Hematopoietic multipotent progenitor cell treated with erythropoietin and hydrocortisone succinate and interleukin-3 and kit ligand, for 17 days (in vitro differentiated cells): ENCODE results near the gene SVIL.
"Not testable (repeated sequence)": the region's sequence is repeated elsewhere in the genome, so short reads cannot be mapped to it uniquely, and the experiment has no call there.

Experiments
- DNase-seq: peaks from one replicate; pipeline ENCODE4 v3.0.0-alpha.2; 2015; ENCODE audit warnings: low spot score

SVIL gene

DNA sequence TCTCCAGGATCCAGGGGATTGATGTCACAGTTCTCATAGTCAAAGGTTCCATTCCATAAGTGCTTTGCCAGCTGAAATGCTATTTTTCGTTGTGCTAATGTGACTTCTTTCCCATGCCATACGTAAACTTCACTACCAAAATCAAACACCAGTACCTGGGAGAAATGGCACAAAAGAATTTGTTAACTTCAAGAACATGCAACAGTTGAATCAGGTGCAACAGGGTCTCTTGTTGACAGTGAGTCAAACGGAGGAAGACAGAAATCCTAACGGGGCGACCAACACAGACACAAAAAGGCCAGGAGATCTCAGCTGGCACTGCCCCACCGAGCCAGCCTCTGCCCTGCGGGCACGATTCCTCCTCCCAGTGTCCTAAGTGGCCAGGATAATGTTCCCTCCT lies 150.1 kb downstream of the SVIL start:
- DNase-seq: not testable (repeated sequence)

DNA sequence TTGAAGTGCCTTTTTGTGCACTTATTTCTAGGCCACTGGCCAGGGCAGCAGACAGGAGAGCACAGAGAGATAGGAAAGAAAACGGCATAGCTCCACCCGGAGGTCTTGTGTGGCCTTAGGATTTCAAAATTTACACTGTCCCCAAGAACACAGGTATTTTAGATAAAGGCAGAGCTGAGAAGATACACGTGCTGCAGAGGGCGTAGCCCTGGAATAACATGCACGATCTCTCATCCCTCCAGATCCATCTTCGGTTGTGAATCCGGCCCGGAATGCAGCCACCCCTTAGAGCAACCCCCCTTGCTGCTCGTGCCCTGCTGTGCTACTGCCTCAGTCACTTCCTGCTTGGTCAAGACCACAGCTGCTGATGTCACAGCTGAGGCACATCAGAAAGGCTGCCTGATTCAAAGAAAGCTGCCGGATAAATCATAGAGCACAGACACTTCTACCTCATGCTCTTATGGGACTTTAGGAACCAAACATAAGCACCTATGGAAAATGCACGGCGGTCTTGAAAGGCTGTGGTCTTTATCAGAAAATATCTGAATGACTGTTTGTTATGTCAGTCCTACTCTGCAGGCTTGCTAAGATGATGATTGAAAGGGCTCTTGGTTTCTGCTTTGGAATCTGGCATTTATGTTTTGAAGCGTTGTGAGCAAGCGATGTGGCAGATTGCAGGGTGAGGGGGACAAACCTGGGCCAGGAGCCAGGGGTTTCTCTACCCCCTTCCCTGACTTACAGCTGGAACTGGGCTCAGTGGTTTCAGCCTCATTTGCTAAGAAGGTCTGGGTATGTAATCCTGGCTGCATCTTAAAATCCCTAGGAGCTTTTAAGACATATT lies 152.0 kb downstream of the SVIL start:
- DNase-seq: no peak

DNA sequence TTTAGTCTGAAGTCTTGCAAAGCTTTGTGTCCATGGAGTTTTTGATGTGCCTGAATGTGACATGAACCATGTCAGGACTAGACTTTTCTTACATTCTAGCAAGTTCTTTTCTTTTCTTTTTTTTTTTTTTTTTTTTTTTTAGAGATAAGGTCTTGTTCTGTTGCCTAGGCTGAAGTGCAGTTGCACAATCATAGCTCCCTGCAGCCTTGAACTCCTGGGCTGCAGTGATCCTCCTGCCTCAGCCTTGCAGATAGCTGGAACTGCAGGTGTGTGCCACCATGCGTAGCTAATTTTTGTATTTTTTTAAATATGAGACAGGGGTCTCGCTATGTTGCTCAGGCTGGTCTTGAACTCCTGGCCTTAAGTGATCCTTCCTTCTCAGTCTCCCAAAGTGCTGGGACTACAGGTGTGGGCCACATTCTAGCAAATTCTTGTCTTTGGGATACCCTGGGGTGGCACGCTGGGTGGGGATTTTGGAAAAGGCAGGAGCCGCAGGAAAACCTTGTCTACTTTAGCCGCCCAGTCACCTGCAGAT lies 152.8 kb downstream of the SVIL start:
- DNase-seq: no peak

DNA sequence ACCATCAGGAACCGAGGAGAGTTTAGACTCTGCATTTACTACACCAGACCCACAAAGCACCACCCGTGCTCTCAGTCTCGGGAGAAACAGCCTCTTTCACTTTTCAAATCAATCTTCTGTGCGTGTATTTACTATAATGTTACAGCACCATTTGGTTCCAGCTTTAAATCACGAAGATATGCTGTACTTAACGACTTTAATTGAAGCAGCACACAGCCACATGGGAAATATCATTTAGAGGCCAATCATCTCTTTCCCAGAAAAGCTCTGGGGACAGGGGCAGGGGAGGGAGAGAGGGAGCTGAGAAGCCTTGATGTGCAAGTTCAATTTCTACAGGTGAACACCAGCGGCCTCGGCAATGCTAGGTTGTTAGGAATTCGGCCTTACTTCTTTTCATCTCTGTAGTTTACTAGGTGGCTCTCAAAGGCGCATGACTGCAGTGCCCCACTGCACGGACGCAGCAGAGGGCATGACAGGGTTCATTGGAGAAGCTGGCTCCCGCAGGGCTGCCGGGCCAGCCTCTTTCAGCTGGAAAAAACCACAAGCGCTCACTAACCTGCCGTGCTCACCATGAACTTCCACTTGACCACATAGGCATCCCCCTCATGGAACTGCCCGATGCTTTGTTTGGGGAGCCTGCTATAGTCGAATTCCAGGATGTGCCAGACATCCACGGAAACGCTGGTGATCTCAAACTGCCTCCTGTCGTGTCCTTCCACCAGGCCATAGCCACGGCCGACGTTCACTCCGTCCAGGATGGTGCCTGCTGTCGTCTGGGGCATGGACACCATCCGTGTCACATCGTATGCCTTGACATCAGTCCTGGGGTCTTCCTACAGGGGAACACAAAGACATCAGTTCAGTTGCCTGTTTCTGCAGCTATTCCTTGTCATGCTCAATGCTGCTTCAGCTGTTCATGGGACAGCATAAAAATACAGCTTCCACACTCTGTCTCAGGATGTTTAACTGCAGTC lies 154.5 kb downstream of the SVIL start:
- no peak for DNase-seq

DNA sequence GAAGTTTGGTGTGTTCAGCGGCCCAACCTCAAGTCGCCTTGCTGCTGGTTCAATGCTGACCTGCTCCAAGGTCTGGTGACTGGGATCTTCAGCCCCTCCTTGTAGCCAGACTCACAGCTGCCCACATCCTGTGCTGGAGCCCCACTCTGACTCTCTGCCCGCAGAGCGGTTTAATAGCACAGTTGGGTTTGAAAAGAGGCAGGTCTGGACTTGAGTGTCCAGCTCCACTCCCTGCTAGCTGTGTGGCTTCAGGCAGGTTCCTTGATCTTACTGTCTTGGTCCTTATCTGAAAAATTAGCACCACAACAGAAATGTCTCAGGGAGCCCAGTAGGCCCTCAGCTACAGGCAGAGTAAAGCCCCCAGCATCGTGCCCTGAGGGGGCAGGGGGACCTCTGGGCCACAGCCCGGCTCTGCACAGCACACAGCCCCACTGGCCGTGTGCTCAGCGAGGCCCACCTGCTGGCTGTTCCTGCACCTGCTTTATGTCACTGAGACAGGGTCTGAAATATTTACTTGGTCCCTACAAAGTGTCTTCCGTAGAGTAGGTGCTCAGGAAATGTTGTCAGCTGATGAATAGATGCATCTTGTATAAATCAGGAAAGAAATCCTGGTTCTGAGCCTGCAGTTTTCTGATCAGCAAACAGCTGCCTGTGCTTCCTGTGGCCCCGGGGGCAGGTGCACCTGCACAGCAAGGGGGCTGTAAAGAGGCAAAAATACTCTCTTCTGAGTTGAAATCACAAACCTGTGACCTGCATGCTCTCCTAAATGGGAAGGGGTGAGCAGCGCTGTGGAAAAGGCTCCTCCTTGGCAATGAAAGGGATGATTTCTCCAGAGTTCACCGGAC lies 155.5 kb downstream of the SVIL start:
- no peak for DNase-seq

DNA sequence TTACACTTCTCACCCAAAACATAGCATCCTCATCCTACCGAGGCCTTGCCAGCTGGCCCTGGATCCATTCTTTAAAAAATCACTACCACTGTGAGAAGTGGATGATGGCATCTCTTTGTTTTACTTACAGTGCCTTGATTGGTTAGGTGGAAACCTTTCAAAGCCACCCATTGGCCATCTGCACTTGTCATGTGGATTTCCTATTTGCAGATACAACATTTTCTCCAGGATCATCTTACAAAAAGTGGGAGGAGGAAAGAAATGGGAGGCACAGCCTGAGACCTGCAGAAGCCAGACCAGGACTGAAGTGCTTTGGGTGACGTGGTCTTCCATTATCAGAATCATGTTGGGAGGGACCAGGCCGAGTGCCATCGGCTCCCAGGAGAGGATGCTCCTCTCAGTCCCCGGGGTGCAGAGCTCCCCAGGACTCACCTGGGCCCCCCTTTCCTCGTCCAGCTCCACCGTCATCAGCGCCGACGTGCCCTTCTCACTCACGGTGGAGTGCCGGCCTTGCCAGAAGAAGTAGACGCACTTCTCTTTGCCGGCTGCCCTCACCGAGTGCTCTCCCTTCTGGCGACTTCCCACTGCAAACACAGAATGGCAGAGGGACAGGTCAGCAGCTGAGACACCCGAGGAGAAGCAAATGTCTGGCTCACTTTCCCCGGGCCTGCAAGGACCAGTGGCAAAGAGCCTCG lies 161.2 kb downstream of the SVIL start:
- no peak for DNase-seq

DNA sequence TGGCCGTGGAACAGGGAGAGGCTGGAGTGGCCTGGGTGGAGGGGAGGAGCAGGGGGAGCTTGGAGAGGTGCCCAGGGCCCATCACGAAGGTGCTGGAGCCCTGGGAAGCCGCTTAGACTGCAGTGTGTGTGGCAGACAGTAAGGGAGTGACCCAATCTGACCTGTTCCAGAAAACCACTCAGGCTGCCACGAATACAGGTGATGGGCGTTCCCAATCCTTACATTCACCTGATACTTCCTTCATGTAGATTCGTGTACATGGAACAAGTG lies 161.7 kb downstream of the SVIL start:
- no peak for DNase-seq

DNA sequence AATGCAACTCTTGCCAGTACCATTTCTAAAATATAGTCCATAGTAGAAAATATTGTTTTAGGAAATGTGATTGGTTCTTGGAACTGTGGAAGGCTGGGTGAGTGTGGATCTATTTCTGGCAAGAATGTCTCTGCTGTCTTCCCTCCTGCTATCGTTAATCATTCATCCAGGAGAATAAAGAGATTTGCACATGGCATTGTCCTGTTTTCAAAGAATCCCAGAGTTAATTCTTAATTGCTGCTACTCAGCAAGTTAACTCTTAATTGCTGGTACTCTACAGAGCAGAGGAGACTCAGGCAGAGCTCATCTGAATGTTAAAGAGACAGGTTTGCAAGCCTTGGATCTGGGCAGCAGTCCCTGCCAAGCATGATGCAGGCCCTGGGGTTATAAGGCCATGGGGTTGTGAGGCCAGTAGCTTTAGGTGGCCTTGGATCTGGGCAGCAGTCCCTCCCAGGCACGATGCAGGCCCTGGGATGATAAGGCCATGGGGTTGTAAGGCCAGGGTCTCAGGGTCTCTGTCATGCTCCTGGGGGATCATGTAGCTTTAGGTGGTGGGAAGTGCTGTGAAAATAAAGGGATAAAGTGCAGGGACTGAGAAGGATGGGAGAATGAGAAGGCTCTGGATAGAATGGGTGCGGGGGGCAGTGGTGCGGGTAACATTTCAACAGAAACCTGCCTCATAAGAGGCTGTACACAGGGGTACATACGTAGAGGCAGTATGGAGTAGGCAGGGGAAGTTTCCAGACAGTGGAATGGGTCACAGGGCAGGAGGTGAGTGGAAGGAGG lies 162.3 kb downstream of the SVIL start:
- DNase-seq: no peak

DNA sequence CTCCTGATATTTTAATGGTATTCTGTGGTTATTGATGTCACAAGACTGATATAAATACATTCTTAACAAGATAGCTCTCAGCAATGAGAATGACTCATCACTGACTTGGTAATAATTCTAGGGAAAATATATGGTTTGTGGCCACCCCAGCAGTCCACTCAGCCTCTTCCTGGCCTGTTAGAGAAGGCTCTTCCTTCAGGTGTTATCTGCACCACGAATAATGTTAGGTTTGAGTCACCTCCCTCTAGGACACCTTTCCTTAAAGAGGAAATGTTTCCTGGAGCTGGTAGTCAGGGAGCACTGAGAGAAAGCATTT lies 163.3 kb downstream of the SVIL start:
- no peak for DNase-seq

- no peak for DNase-seq
These were observed 163.8 kb downstream of the SVIL start for GRCh38 chr10:29470843-29471543.

DNA sequence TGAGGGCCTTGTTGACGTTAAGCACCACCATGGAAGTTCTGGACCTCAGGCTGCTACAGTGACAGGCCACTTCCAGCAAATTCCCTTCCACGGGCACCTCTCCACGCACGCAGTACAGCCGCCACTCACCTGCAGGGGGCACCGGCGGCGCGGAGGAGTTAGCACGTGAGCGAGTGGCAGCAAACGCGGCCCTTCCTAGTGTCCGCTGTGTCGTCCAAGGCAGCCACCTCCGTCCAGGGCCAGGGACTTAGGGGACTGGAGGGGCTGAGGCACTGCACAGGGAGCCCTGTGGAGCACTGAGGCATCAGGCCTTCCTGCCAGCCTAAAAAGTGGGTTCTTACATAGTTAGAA lies 164.4 kb downstream of the SVIL start:
- DNase-seq: no peak

DNA sequence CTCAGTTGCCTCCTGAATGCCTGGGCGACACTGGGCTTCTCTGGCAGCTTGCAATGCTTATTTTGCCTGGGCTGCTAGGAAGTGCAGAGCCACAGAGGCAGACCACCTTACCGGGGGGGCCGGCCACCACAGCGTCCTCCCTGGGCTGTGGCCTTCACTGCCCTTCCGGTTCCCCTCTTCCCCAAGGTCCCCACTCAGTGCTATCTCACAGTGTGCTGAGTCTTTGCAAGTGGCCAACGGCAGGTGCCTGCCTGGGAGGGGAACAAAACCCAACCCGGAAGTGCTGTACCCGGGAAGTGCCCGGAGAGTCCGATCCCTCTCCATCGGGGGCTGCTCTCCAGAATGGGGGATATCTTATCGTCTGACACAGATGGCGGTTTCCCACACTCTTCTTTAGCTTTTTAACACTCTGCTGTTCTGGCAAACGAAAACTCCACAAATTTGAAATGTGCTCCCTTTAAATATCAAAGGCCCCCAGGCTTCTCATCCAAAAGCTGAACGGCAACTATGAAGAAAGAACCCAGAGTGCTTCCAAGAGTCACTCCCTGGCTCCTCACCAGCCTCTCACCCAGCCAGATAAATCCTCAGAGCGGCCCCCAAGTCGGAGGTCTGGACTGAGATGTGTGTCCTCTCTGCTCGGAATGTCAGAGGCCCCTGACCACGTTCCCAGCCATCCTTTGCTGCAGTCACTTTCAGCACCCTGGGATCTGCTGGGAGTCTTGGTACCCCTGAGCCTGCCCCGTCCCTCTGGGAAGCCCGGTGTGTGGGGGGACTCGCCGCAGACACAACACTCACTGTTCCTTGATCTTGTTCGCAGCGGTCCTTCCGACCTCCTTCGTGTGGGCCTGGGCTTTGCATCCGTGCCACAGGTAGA lies 165.1 kb downstream of the SVIL start:
- no peak for DNase-seq

- DNase-seq: no peak
These were observed 169.4 kb downstream of the SVIL start for GRCh38 chr10:29465384-29465783.

DNA sequence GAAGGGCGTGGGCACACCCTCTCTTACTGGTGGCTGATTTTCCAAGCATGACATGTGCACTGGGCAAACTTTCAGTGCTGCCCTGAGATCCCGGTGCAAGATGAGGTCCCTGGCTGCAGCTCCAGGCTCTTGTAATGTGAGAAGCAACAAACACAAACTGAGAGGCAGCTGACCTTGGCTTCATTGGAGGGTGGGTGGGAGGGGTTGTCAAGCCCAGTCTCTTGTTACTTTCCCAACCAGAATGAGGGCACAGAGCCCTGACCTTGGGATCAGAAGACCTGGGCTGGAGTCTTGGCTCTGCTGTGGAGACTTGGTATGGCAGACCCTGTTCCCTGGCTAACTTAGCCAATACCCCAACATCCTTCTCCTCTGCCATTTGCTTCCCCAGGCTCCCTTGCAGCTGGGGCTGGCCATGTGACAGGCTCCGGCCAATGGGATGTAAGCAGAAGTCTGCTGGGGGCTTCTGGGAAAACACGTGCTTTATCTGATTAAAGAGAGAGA lies 170.1 kb downstream of the SVIL start:
- not testable (repeated sequence) for DNase-seq

DNA sequence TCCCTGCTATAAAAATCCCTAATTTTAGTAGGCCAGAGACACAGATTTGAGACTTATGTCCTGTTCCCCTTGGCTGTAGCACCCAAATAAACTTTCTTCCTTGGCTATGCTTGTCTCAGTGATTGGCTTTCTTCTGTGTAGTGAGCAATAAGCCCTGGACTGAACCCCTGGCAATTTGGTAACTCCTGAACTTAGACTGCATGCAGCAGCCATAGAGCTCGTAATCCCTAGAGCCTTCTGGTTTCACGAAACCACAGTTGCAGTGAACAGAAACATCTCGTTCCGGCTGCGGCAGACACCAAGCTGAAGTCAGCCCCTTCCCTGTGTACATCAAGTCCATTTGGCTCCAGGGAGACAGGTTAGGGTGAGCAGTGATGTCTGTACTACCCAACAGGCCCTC lies 173.7 kb downstream of the SVIL start:
- no peak for DNase-seq

GRCh38 chr10:29458190-29458589 lies 176.6 kb downstream of the SVIL start:
- not testable (repeated sequence) for DNase-seq

DNA sequence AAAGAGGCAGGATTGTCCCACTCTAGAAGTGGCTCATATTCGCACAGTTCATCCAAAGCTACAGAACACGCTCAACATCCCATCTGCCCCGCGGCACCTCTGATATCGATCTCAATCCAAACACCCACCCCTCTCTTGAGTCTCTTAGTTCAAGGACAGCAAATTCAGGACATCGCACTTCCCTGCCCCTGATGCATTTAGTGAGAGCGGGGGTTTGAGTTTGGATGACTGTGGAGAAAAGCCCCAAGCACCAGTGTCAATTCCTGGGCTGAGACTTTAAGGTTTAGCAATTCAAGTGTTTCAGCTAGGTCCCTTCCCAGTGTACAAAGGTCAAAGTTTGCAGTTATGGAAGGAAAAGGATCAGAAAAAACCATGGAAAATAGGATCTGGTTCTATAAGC lies 179.7 kb downstream of the SVIL start:
- no peak for DNase-seq

GRCh38 chr10:29454250-29454649 lies 180.5 kb downstream of the SVIL start:
- DNase-seq: no peak

GRCh38 chr10:29452546-29452945 lies 182.2 kb downstream of the SVIL start:
- DNase-seq: no peak
